ENCODE measurements around the gene TTLL4.

GRCh38 chr2:218694405-218695145, 16.1 kb upstream of the TTLL4 start:
- TF ChIP-seq EZH2phosphoT487 (IDR thresholded peaks at IDR 0.05; ENCODE audit: borderline replicate concordance, low read length) (no peak), CTCF (IDR thresholded peaks at IDR 0.05; ENCODE audit: low read depth, low read length, poor library complexity, severe bottlenecking) (no peak)
